Measurements from ENCODE around the gene TAL1.

- TF ChIP-seq POLR2AphosphoS5 (IDR thresholded peaks at IDR 0.05; ENCODE audit: insufficient read depth, low read depth, low read length) (no peak), EZH2 (IDR thresholded peaks at IDR 0.05; ENCODE audit: borderline replicate concordance, low read depth, low read length, severe bottlenecking) (no peak), POLR2A (IDR thresholded peaks at IDR 0.05; ENCODE audit: low read depth, low read length) (no peak), MYC (IDR thresholded peaks at IDR 0.05; ENCODE audit: low read depth, low read length) (no peak), JUN (IDR thresholded peaks at IDR 0.05; ENCODE audit: borderline replicate concordance, insufficient read depth, insufficient read length, low read depth) (no peak)
- TF ChIP-seq, protein P1, sequence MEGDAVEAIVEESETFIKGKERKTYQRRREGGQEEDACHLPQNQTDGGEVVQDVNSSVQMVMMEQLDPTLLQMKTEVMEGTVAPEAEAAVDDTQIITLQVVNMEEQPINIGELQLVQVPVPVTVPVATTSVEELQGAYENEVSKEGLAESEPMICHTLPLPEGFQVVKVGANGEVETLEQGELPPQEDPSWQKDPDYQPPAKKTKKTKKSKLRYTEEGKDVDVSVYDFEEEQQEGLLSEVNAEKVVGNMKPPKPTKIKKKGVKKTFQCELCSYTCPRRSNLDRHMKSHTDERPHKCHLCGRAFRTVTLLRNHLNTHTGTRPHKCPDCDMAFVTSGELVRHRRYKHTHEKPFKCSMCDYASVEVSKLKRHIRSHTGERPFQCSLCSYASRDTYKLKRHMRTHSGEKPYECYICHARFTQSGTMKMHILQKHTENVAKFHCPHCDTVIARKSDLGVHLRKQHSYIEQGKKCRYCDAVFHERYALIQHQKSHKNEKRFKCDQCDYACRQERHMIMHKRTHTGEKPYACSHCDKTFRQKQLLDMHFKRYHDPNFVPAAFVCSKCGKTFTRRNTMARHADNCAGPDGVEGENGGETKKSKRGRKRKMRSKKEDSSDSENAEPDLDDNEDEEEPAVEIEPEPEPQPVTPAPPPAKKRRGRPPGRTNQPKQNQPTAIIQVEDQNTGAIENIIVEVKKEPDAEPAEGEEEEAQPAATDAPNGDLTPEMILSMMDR (IDR thresholded peaks at IDR 0.05; ENCODE audit: extremely low read depth in 1 of 2, insufficient read depth in 1 of 2, low read depth in 1 of 2, low read length in 2 of 2), result no peak
- TF ChIP-seq, protein P2, sequence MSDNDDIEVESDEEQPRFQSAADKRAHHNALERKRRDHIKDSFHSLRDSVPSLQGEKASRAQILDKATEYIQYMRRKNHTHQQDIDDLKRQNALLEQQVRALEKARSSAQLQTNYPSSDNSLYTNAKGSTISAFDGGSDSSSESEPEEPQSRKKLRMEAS (IDR thresholded peaks at IDR 0.05; ENCODE audit: insufficient read depth, insufficient read length), result no peak
Observed at GRCh38 chr1:47174656-47175020, 57.4 kb downstream of the TAL1 start.
